IMR-90 (cell line): Measurements from ENCODE around the gene SPATA2L. TPM values are rescaled to one million over a fixed set of nuclear protein-coding genes. Genes with fewer than 3 reads are reported as not detected.

Experiments used
- ATAC-seq: fragments of 200-7000 bp; cut with Tn5 transposase; 2 replicates; pipeline ENCODE4 v1.9.1; 2020; ENCODE audit warnings: low read depth, mild to moderate bottlenecking, moderate library complexity
- BruUV-seq: library from RNA; stranded (reverse); fragments of 400-500 nt; replicated peaks from 2 replicates; lab custom pipeline; 2021; lab: Mats Ljungman, UMichigan
- CTCF ChIA-PET: fragments of 300-600 bp; formaldehyde crosslinking; extraction: SDS; loops from one replicate; lab custom pipeline; 2021; ENCODE audit warnings: antibody characterized with exemption; lab: Yijun Ruan, JAX
- POLR2A ChIA-PET: fragments of 300-600 bp; sonication (Branson Sonifier 250); formaldehyde crosslinking; loops from one replicate; lab custom pipeline; 2022; ENCODE audit warnings: antibody characterized with exemption; ENCODE audit not compliant: unreplicated experiment; lab: Charles Lee
- DNase-seq: peaks from one replicate; pipeline ENCODE4 v3.0.0; 2013
- H2AFZ ChIP-seq: replicated peaks from 2 replicates; pipeline ENCODE3; 2013; ENCODE audit warnings: low read length, mild to moderate bottlenecking; ENCODE audit not compliant: poor library complexity
- H2AK5ac ChIP-seq: 2 replicates; pipeline ENCODE4 v1.6.1; 2013; ENCODE audit warnings: low read depth, low read length, inconsistent platforms
- H2AK9ac ChIP-seq: replicated peaks from 2 replicates; pipeline ENCODE3; 2013; ENCODE audit warnings: mild to moderate bottlenecking, low read depth, low read length, moderate library complexity; ENCODE audit not compliant: poor library complexity
- H2BK120ac ChIP-seq: 2 replicates; pipeline ENCODE4 v1.6.1; 2013; ENCODE audit warnings: low read depth, low read length, inconsistent platforms
- H2BK15ac ChIP-seq: 3 replicates; pipeline ENCODE4 v1.6.1; 2013; ENCODE audit warnings: low read depth, low read length, inconsistent platforms
- H2BK20ac ChIP-seq: 2 replicates; pipeline ENCODE4 v1.6.1; 2013; ENCODE audit warnings: low read depth, mild to moderate bottlenecking, inconsistent platforms, low read length, moderate library complexity
- H2BK5ac ChIP-seq: 2 replicates; pipeline ENCODE4 v1.6.1; 2013; ENCODE audit warnings: mild to moderate bottlenecking, low read depth, low read length, inconsistent platforms; ENCODE audit not compliant: poor library complexity, severe bottlenecking
- H3K14ac ChIP-seq: replicated peaks from 2 replicates; pipeline ENCODE4 v1.6.1; 2013; ENCODE audit warnings: low read depth, low read length, inconsistent platforms
- H3K18ac ChIP-seq: 2 replicates; pipeline ENCODE4 v1.6.1; 2013; ENCODE audit warnings: low read depth, low read length, control low read depth
- H3K23ac ChIP-seq: 2 replicates; pipeline ENCODE4 v1.6.1; 2013; ENCODE audit warnings: low read depth, low read length, inconsistent platforms
- H3K27ac ChIP-seq: 2 replicates; pipeline ENCODE4 v1.5.1; 2013; ENCODE audit warnings: mild to moderate bottlenecking, control low read depth, low read length; ENCODE audit not compliant: insufficient read depth
- H3K27me3 ChIP-seq: 2 replicates; pipeline ENCODE4 v1.6.1; 2013; ENCODE audit warnings: low read length; ENCODE audit not compliant: control insufficient read depth, insufficient read depth
- H3K36me3 ChIP-seq: 2 replicates; pipeline ENCODE4 v1.6.1; 2013; ENCODE audit warnings: low read length, mixed read lengths; ENCODE audit not compliant: control insufficient read depth, insufficient read depth
- H3K4ac ChIP-seq: 2 replicates; pipeline ENCODE4 v1.6.1; 2013; ENCODE audit warnings: low read depth, low read length, inconsistent platforms
- H3K4me1 ChIP-seq: 2 replicates; pipeline ENCODE4 v1.6.1; 2013; ENCODE audit warnings: low read length, mixed read lengths; ENCODE audit not compliant: control insufficient read depth, insufficient read depth
- H3K4me2 ChIP-seq: 2 replicates; pipeline ENCODE4 v1.6.1; 2013; ENCODE audit warnings: low read depth, mild to moderate bottlenecking, control low read depth, low read length, moderate library complexity
- H3K4me3 ChIP-seq: 2 replicates; pipeline ENCODE4 v1.5.1; 2013; ENCODE audit warnings: low read depth, mild to moderate bottlenecking, control low read depth, low read length, moderate library complexity; ENCODE audit not compliant: insufficient read depth
- H3K56ac ChIP-seq: 2 replicates; pipeline ENCODE4 v1.6.1; 2013; ENCODE audit warnings: low read length, inconsistent platforms; ENCODE audit not compliant: insufficient read depth; ENCODE audit errors: extremely low read depth
- H3K79me1 ChIP-seq, 2 experiments: 2 replicates each; pipeline ENCODE4 v1.6.1; 2013; ENCODE audit warnings: low read length in 2 of 2, inconsistent platforms in 1 of 2, low read depth in 1 of 2
- H3K9ac ChIP-seq: 2 replicates; pipeline ENCODE4 v1.6.1; 2013; ENCODE audit warnings: low read depth, low read length, control low read depth
- H3K9me1 ChIP-seq: 2 replicates; pipeline ENCODE4 v1.6.1; 2013; ENCODE audit warnings: low read length, inconsistent platforms; ENCODE audit not compliant: insufficient read depth
- H3K9me3 ChIP-seq: 2 replicates; pipeline ENCODE4 v1.6.1; 2013; ENCODE audit warnings: low read length; ENCODE audit not compliant: control insufficient read depth, insufficient read depth
- H4K20me1 ChIP-seq: 2 replicates; pipeline ENCODE4 v1.6.1; 2013; ENCODE audit warnings: low read length, inconsistent platforms; ENCODE audit not compliant: insufficient read depth
- H4K5ac ChIP-seq: 2 replicates; pipeline ENCODE4 v1.6.1; 2013; ENCODE audit warnings: mild to moderate bottlenecking, low read depth, low read length, control low read depth
- H4K8ac ChIP-seq, 2 experiments: 2 replicates each; pipeline ENCODE4 v1.6.1; 2013; ENCODE audit warnings: low read depth in 2 of 2, low read length in 2 of 2, control low read depth in 1 of 2, inconsistent platforms in 1 of 2
- H4K91ac ChIP-seq: 2 replicates; pipeline ENCODE4 v1.6.1; 2013; ENCODE audit warnings: low read depth, low read length, inconsistent platforms; ENCODE audit not compliant: insufficient read depth
- CEBPB ChIP-seq: IDR thresholded peaks from 2 replicates; pipeline ENCODE4 v1.6.1; 2012; ENCODE audit warnings: low read depth, low read length, improper control_type of control experiment
- CHD1 ChIP-seq: IDR thresholded peaks from 2 replicates; pipeline ENCODE4 v1.6.1; 2012; ENCODE audit warnings: low read depth, low read length, improper control_type of control experiment
- CTCF ChIP-seq: conservative IDR thresholded peaks from 2 replicates; pipeline ENCODE4 v1.5.1; 2012; ENCODE audit warnings: mild to moderate bottlenecking, low read depth, low read length, improper control_type of control experiment
- FOS ChIP-seq: fragments of 150-350 bp; IDR thresholded peaks from 2 replicates; pipeline ENCODE4 v1.6.1; 2016; ENCODE audit warnings: low read depth, low read length
- MAFK ChIP-seq: IDR thresholded peaks from 2 replicates; pipeline ENCODE4 v1.6.1; 2012; ENCODE audit warnings: low read depth, low read length, improper control_type of control experiment
- MAZ ChIP-seq: IDR thresholded peaks from 2 replicates; pipeline ENCODE4 v1.6.1; 2012; ENCODE audit warnings: low read depth, mild to moderate bottlenecking, low read length, improper control_type of control experiment, moderate library complexity, borderline replicate concordance
- MXI1 ChIP-seq: IDR thresholded peaks from 2 replicates; pipeline ENCODE4 v1.6.1; 2012; ENCODE audit warnings: low read depth, mild to moderate bottlenecking, low read length, moderate library complexity, borderline replicate concordance
- NFE2L2 ChIP-seq: fragments of 150-350 bp; IDR thresholded peaks from 2 replicates; pipeline ENCODE4 v1.6.1; 2016; ENCODE audit warnings: low read depth, mild to moderate bottlenecking, low read length
- POLR2A ChIP-seq: IDR thresholded peaks from 2 replicates; pipeline ENCODE4 v1.6.1; 2012; ENCODE audit warnings: mild to moderate bottlenecking, low read depth, low read length
- RAD21 ChIP-seq: IDR thresholded peaks from 2 replicates; pipeline ENCODE4 v1.6.1; 2012; ENCODE audit warnings: low read length, improper control_type of control experiment
- RCOR1 ChIP-seq: IDR thresholded peaks from 2 replicates; pipeline ENCODE4 v1.6.1; 2012; ENCODE audit warnings: mild to moderate bottlenecking, low read length, improper control_type of control experiment; ENCODE audit not compliant: insufficient replicate concordance
- RFX5 ChIP-seq: IDR thresholded peaks from 2 replicates; pipeline ENCODE4 v1.8.0; 2012; ENCODE audit warnings: low read depth, mild to moderate bottlenecking, low read length, moderate library complexity
- SMC3 ChIP-seq: fragments of 150-350 bp; IDR thresholded peaks from 2 replicates; pipeline ENCODE4 v1.6.1; 2016; ENCODE audit warnings: low read depth, mild to moderate bottlenecking, antibody characterized with exemption, low read length, moderate library complexity
- WGBS, 2 experiments: methylation state at CpG; one replicate each; pipeline versions ENCODE4 v1.1.5 to v1.1.7; 2013; ENCODE audit warnings: missing lambda C conversion rate in 2 of 2; ENCODE audit not compliant: insufficient read length in 1 of 2; ENCODE audit errors: extremely low coverage in 2 of 2; 5-methylcytosine and 5-hydroxymethylcytosine counted together
- dilution Hi-C: fragments of 300-500 bp; cut with HindIII; formaldehyde crosslinking; loops from one replicate; pipeline ENCODE4 v1.14.3; 2018; ENCODE audit warnings: low sequenced_read_pairs; ENCODE audit not compliant: unreplicated experiment
- in situ Hi-C: fragments of 300-500 bp; cut with MboI; formaldehyde crosslinking; loops from 3 replicates; pipeline ENCODE4 v1.14.3; 2019; ENCODE audit warnings: low sequenced_read_pairs, inconsistent platforms, mixed read lengths
- intact Hi-C: fragments of 100-400 bp; cut with micrococcal nuclease; formaldehyde crosslinking; loops from 2 replicates; pipeline ENCODE4 v1.10.0; 2022
- polyA plus RNA-seq, 3 experiments: library from polyadenylated mRNA; depleted of rRNA; stranded (reverse); fragments of >200 nt; gene quantifications; 2 replicates each; pipeline ENCODE4 v1.2.3, GENCODE V29; 2012; ENCODE audit warnings: low replicate concordance in 1 of 3
- total RNA-seq: library from RNA; depleted of rRNA; stranded (reverse); fragments of >200 nt; gene quantifications from 2 replicates; pipeline ENCODE4 v1.2.3, GENCODE V29; 2012
- TF ChIP-seq, protein P1 (sequence below): fragments of 150-350 bp; IDR thresholded peaks from 2 replicates; pipeline ENCODE4 v1.6.1; 2017; ENCODE audit warnings: mild to moderate bottlenecking, antibody characterized with exemption, low read length, low read depth

Gene SPATA2L
- total and polyA plus RNA-seq, 2 of the 4 experiments (the other 2 are of a cell fraction): 4.8 to 6.9 TPM

DNA sequence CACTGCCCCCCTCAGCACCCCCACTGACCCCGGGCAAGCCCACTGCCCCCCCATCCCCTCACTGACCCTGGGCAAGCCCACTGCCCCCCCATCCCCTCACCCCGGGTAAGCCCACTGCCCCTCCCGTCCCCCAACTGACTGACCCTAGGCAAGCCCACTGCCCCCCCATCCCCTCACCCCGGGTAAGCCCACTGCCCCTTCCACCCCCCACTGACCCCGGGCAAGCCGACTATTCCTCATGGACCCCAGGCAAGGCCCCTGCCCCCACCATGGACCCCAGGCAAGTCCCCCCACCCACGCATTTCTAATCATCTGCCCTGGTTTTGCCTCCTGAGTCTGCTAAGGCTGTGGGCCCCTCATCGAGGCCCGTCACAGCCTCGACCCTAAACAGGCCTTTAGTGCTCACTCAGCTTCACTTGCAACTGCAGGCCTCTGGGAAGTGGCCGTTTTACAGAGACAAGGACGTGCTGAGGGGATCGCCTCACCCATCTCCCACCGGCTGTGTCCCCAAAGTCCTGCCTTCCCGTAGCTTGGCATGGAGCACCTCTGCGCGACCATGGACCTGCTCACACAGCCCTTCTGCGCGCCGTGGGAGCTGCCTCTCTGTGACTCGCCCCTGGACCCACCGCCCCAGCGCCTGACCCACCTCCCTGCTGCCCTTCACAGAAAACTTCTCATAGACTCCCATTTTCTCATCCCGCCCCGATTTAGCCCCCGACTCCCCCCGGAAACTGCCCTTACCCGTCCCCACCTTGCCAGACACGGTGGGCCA is 15.6 kb upstream of the SPATA2L start:
- Histone ChIP-seq H3K27me3 (no peaks in the 10 kb centered on the region), H3K9ac (no peak overlapping the region), H3K4me3 (no peak overlapping the region), H2BK20ac (no peak overlapping the region), H4K20me1 (peaks cover 7% of the 10 kb centered on the region), H2AFZ (no peak overlapping the region), H3K27ac (no peak overlapping the region), H2AK5ac (no peak overlapping the region), H3K36me3 (peaks cover 8% of the 10 kb centered on the region; the same call in 1 of the 2 replicates), H2BK120ac (no peak overlapping the region), H4K91ac (no peak overlapping the region), H3K4me2 (no peak overlapping the region), H3K9me1 (no peaks in the 10 kb centered on the region), H2BK15ac (no peak overlapping the region), H4K8ac (no peak overlapping the region), H3K79me1 (peaks cover 13 to 36% of the 10 kb centered on the region in 2 experiments), H2AK9ac (no peak overlapping the region), H3K4me1 (peaks cover 6% of the 10 kb centered on the region), H3K9me3 (no peaks in the 10 kb centered on the region), H3K23ac (no peak overlapping the region), H3K14ac (no peak overlapping the region), H4K5ac (no peak overlapping the region), H3K18ac (no peak overlapping the region), H3K56ac (no peak overlapping the region), H3K4ac (no peak overlapping the region), H2BK5ac (no peak overlapping the region)
- ChIA-PET CTCF (no interaction called here), POLR2A (no interaction called here)
- WGBS, 2 experiments: 89% methylated on average over 22 of the region's 29 CpGs; no CpG with 5 or more reads in 1 of the 2 experiments
- ATAC-seq (no peak), DNase-seq (no peak)
- TF ChIP-seq, protein P1, sequence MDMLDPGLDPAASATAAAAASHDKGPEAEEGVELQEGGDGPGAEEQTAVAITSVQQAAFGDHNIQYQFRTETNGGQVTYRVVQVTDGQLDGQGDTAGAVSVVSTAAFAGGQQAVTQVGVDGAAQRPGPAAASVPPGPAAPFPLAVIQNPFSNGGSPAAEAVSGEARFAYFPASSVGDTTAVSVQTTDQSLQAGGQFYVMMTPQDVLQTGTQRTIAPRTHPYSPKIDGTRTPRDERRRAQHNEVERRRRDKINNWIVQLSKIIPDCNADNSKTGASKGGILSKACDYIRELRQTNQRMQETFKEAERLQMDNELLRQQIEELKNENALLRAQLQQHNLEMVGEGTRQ: no peak
- no peak for TF ChIP-seq MXI1
- no peak for TF ChIP-seq RCOR1
- no peak for TF ChIP-seq RFX5
- no peak for TF ChIP-seq NFE2L2
- TF ChIP-seq MAFK: no peak
- no peak for TF ChIP-seq SMC3
- TF ChIP-seq CTCF: no peak
- no peak for TF ChIP-seq POLR2A
- no peak for TF ChIP-seq RAD21
- no peak for TF ChIP-seq CHD1
- no peak for TF ChIP-seq MAZ
- TF ChIP-seq FOS: no peak
- TF ChIP-seq CEBPB: no peak
- intact Hi-C loops (no loop called here), in situ Hi-C loops (no loop called here), dilution Hi-C loops (no loop called here)
- no TSS peak for BruUV-seq
